Hepatocyte (in vitro differentiated cells): ENCODE measurements around the gene KAT14.

Experiments
- EZH2 ChIP-seq: fragments of 200-600 bp; sonication (generic); IDR thresholded peaks from 2 replicates; pipeline ENCODE4 v1.6.1; 2016; ENCODE audit warnings: antibody characterized with exemption, mild to moderate bottlenecking, borderline replicate concordance
- EZH2phosphoT487 ChIP-seq: fragments of 200-600 bp; sonication (generic); IDR thresholded peaks from one replicate; pipeline ENCODE4 v1.6.1; 2018; ENCODE audit warnings: antibody characterized with exemption, mild to moderate bottlenecking, low read depth, moderate library complexity; ENCODE audit not compliant: unreplicated experiment, severe bottlenecking
- TF ChIP-seq, protein P1 (sequence below): fragments of 200-600 bp; sonication (generic); IDR thresholded peaks from 2 replicates; pipeline ENCODE4 v1.5.1; 2016; ENCODE audit warnings: antibody characterized with exemption, mild to moderate bottlenecking; ENCODE audit not compliant: poor library complexity

DNA sequence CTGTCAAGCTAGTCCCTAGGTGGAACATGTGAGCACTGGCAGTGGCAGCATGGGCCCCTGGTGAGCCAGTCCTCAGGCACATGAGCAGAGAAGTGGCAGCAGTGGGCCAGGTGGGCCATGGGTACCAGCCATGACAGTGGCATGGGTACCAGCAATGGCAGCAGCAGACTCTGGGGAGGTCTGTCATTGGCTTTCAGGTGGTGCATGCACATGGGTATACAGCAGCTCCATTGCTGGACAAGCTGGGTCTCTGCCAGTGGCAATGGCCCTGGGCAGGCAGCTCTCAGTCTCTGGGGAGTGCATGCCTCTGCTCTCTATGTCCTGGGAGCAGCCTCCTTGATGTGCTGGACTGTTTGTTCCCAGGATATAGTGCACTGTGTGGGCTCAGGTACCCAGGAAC is 65.3 kb downstream of the KAT14 start:
- TF ChIP-seq, protein P1, sequence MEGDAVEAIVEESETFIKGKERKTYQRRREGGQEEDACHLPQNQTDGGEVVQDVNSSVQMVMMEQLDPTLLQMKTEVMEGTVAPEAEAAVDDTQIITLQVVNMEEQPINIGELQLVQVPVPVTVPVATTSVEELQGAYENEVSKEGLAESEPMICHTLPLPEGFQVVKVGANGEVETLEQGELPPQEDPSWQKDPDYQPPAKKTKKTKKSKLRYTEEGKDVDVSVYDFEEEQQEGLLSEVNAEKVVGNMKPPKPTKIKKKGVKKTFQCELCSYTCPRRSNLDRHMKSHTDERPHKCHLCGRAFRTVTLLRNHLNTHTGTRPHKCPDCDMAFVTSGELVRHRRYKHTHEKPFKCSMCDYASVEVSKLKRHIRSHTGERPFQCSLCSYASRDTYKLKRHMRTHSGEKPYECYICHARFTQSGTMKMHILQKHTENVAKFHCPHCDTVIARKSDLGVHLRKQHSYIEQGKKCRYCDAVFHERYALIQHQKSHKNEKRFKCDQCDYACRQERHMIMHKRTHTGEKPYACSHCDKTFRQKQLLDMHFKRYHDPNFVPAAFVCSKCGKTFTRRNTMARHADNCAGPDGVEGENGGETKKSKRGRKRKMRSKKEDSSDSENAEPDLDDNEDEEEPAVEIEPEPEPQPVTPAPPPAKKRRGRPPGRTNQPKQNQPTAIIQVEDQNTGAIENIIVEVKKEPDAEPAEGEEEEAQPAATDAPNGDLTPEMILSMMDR = no peak
- no peak for TF ChIP-seq EZH2
- no peak for TF ChIP-seq EZH2phosphoT487
